Measurements from ENCODE around the gene OR7C1.
"Not testable (repeated sequence)": the region's sequence is repeated elsewhere in the genome, so short reads cannot be mapped to it uniquely, and the experiment has no call there.

- not testable (repeated sequence) for TF ChIP-seq KDM4A (IDR thresholded peaks at IDR 0.05; ENCODE audit: low read depth, low read length, severe bottlenecking); EZH2 (IDR thresholded peaks at IDR 0.05; ENCODE audit: low read depth, low read length, severe bottlenecking); NANOG (IDR thresholded peaks at IDR 0.05; ENCODE audit: insufficient read depth, low read depth, low read length, poor library complexity, severe bottlenecking)
Observed at GRCh38 chr19:14781713-14782536, 53.1 kb downstream of the OR7C1 start.

All from H1 (cell line).